ENCODE data around the gene SERBP1. TPM values are rescaled to one million over a fixed set of nuclear protein-coding genes. Genes with fewer than 3 reads are reported as not detected.
"Not testable (repeated sequence)": the region's sequence is repeated elsewhere in the genome, so short reads cannot be mapped to it uniquely, and the experiment has no call there.

Gene SERBP1
- total RNA-seq, 4 donors from 2014 or later, result 115 to 307 (median 143) TPM

DNA sequence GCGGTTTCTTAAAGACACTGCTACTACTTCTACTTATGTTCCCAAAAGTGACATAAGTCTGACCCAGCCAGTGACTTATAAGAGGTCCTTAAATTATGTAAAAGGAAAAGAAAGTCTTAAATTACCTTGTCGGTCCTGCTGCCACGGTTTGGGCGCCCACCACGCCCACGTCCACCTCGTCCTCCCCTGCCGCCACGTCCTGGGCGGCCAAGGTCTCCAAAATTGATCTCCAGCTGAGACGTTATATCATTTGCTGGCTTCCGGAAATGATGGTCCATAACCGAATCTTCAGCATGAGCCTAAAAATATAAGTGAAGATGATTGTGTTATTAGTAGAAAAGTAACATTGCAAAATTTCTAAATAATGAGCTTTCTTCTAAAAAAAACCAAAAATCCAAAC lies 15.2 kb downstream of the SERBP1 start:
- no peaks in the 10 kb centered on the region for H3K9me3 ChIP-seq
- H3K4me1 ChIP-seq, result no peaks in the 10 kb centered on the region
- H3K4me3 ChIP-seq, result no peak overlapping the region
- no peak overlapping the region for H3K27ac ChIP-seq
- TF ChIP-seq POLR2A (IDR thresholded peaks at IDR 0.05), result no peak
- TF ChIP-seq, protein P1, sequence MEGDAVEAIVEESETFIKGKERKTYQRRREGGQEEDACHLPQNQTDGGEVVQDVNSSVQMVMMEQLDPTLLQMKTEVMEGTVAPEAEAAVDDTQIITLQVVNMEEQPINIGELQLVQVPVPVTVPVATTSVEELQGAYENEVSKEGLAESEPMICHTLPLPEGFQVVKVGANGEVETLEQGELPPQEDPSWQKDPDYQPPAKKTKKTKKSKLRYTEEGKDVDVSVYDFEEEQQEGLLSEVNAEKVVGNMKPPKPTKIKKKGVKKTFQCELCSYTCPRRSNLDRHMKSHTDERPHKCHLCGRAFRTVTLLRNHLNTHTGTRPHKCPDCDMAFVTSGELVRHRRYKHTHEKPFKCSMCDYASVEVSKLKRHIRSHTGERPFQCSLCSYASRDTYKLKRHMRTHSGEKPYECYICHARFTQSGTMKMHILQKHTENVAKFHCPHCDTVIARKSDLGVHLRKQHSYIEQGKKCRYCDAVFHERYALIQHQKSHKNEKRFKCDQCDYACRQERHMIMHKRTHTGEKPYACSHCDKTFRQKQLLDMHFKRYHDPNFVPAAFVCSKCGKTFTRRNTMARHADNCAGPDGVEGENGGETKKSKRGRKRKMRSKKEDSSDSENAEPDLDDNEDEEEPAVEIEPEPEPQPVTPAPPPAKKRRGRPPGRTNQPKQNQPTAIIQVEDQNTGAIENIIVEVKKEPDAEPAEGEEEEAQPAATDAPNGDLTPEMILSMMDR (IDR thresholded peaks at IDR 0.05), result no peak
- DNase-seq, result no peak
- intact Hi-C loops (cut with DNase I; ENCODE audit: low total_unique reads), result no loop called here
- H3K36me3 ChIP-seq, result no peaks in the 10 kb centered on the region
- no peaks in the 10 kb centered on the region for H3K27me3 ChIP-seq

DNA sequence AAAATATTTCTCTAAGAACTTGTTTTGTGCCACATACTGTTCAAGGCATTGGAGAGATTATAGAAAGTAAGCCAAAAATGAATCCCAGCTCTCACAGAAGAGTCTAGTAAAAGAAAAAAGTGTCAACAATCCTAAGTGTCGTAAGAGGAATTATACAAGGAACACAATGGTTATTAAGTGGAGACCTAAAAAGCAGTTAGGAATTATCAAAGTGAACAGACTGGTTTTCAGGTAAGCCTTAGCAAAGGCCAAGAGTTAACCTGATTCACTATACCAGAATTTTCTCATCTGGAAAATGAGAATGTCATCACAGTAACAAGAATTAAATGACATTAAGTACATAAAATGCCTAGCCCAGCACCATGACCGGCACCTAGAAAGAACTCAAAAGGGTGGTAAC lies 15.6 kb downstream of the SERBP1 start:
- H3K4me3 ChIP-seq, result no peak overlapping the region
- H3K9me3 ChIP-seq, result no peaks in the 10 kb centered on the region
- H3K4me1 ChIP-seq, result no peaks in the 10 kb centered on the region
- TF ChIP-seq POLR2A (IDR thresholded peaks at IDR 0.05), result no peak
- TF ChIP-seq, protein P1 (IDR thresholded peaks at IDR 0.05), result no peak
- no peak for DNase-seq
- intact Hi-C loops (cut with DNase I; ENCODE audit: low total_unique reads), result no loop called here
- no peaks in the 10 kb centered on the region for H3K27me3 ChIP-seq
- H3K27ac ChIP-seq, result no peak overlapping the region
- no peaks in the 10 kb centered on the region for H3K36me3 ChIP-seq

DNA sequence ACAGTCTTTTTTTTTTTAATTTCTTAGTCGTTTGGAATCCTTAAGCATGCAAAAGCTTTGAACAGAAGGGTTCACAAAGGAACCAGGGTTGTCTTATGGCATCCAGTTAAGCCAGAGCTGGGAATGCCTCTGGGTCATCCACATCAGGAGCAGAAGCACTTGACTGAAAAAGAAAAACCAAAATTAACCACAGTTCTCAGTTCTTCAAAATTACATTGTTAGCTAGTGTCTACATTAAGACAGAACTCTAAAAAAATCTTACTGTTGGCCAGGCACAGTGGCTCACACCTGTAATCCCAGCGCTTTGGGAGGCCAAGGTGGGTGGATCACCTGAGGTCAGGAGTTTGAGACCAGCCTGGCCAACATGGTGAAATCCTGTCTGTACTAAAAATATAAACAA lies 17.1 kb downstream of the SERBP1 start:
- DNase-seq; H3K4me1 ChIP-seq; H3K9me3 ChIP-seq; intact Hi-C loops (cut with DNase I; ENCODE audit: low total_unique reads); H3K36me3 ChIP-seq; H3K27me3 ChIP-seq; H3K27ac ChIP-seq; H3K4me3 ChIP-seq: not testable (repeated sequence)

DNA sequence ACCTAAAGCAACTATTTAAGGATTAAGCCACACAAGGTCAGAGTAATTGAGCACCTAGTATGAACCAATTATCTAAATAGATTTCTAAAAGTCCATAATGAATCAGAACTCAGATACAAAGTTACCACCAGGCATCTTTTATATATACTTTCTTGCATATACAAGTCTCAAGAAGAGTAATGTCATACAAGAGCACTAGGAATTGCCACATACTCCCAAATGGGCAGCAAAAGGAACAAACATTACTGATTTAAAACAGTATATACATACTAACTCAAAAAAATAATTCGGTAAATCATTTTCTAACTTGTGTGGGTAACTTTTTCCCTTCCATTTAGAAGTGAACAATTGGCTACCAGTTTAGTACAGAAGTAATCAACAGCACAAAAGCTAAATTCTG lies 22.1 kb downstream of the SERBP1 start:
- Histone ChIP-seq H3K4me1 (no peaks in the 10 kb centered on the region), H3K27ac (no peak overlapping the region), H3K9me3 (no peaks in the 10 kb centered on the region), H3K36me3 (no peaks in the 10 kb centered on the region), H3K27me3 (no peaks in the 10 kb centered on the region), H3K4me3 (no peak overlapping the region)
- intact Hi-C loops (cut with DNase I; ENCODE audit: low total_unique reads), result no loop called here
- TF ChIP-seq, protein P1 (IDR thresholded peaks at IDR 0.05), result no peak
- TF ChIP-seq POLR2A (IDR thresholded peaks at IDR 0.05), result no peak
- DNase-seq, result no peak

DNA sequence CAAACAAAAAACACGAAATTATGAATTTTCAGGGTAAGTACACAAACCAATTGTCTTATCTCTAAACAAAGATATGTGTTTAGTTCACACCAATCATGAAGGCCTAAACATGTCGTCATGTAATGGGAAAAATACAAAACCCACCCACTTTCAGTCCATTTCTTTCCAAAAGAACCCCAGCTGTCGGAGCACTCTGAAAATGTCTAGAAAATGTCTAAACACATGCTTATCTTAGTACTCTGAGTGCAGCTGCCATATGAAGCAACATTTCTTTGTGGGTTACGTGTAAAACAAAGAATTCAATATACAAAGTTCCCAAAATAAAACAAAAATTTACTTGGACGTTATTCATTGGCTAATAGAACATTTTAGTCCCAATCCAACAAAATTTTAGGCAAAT lies 22.7 kb downstream of the SERBP1 start:
- H3K9me3 ChIP-seq, result no peaks in the 10 kb centered on the region
- no peak for DNase-seq
- no peaks in the 10 kb centered on the region for H3K4me1 ChIP-seq
- intact Hi-C loops (cut with DNase I; ENCODE audit: low total_unique reads), result no loop called here
- no peak for TF ChIP-seq POLR2A (IDR thresholded peaks at IDR 0.05)
- TF ChIP-seq, protein P1 (IDR thresholded peaks at IDR 0.05), result no peak
- no peak overlapping the region for H3K27ac ChIP-seq
- no peak overlapping the region for H3K4me3 ChIP-seq
- no peaks in the 10 kb centered on the region for H3K27me3 ChIP-seq
- H3K36me3 ChIP-seq, result no peaks in the 10 kb centered on the region
